M059J (cell line): ENCODE measurements around the gene MEPCE. TPM values are rescaled to one million over a fixed set of nuclear protein-coding genes. Genes with fewer than 3 reads are reported as not detected.
A peak's percentile ranks its signal among the peaks of the same experiment; 100 is the strongest.
"Not testable (repeated sequence)": the region's sequence is repeated elsewhere in the genome, so short reads cannot be mapped to it uniquely, and the experiment has no call there.

Experiments
- DNase-seq: peaks from one replicate; pipeline ENCODE4 v3.0.0-alpha.2; 2012; ENCODE audit warnings: low read depth
- total RNA-seq: library from RNA; depleted of rRNA; stranded (reverse); fragments of >200 nt; shearing (Covaris generic); gene quantifications from 2 replicates; pipeline ENCODE4 v1.2.3, GENCODE V29; 2014

The MEPCE gene
- total RNA-seq, 1 experiment from 2014 or later = 48.2 TPM

GRCh38 chr7:100434297-100435144 lies 4.9 kb downstream of the MEPCE start:
- no peak for DNase-seq

GRCh38 chr7:100435401-100436304 lies 6.0 kb downstream of the MEPCE start:
- no peak for DNase-seq

- no peak for DNase-seq
These were observed 7.8 kb downstream of the MEPCE start for GRCh38 chr7:100437150-100438100.

- no peak for DNase-seq
These were observed 8.5 kb downstream of the MEPCE start for GRCh38 chr7:100438172-100438571.

GRCh38 chr7:100438731-100439130 lies 9.1 kb downstream of the MEPCE start:
- not testable (repeated sequence) for DNase-seq

- DNase-seq = not testable (repeated sequence)
These were observed 9.6 kb downstream of the MEPCE start for GRCh38 chr7:100439244-100439643.

- no peak for DNase-seq
These were observed 12.3 kb downstream of the MEPCE start for GRCh38 chr7:100441641-100442535.

GRCh38 chr7:100443096-100443840 lies 13.6 kb downstream of the MEPCE start:
- DNase-seq = no peak

GRCh38 chr7:100444311-100445278 lies 15.0 kb downstream of the MEPCE start:
- peak; percentile 88 for DNase-seq

- peak; percentile 66 for DNase-seq
These were observed 16.4 kb downstream of the MEPCE start for GRCh38 chr7:100446040-100446439.

- DNase-seq = not testable (repeated sequence)
These were observed 17.7 kb downstream of the MEPCE start for GRCh38 chr7:100447363-100447762.

GRCh38 chr7:100449190-100449795 lies 19.7 kb downstream of the MEPCE start:
- DNase-seq = no peak

GRCh38 chr7:100452513-100452912 lies 22.9 kb downstream of the MEPCE start:
- DNase-seq = no peak

- not testable (repeated sequence) for DNase-seq
These were observed 24.2 kb downstream of the MEPCE start for GRCh38 chr7:100453854-100454253.

GRCh38 chr7:100455206-100455605 lies 25.6 kb downstream of the MEPCE start:
- no peak for DNase-seq

GRCh38 chr7:100456562-100456961 lies 26.9 kb downstream of the MEPCE start:
- no peak for DNase-seq

- no peak for DNase-seq
These were observed 27.4 kb downstream of the MEPCE start for GRCh38 chr7:100457033-100457432.

- peak; percentile 65 for DNase-seq
These were observed 34.6 kb downstream of the MEPCE start, which contains the start of gene SPACDR for GRCh38 chr7:100464210-100464660. SPACDR (minus strand) TSS chr7:100464260; CDS start chr7:100464025, 235 bp downstream.
